OCI-LY1 (cell line): ENCODE results near the gene MIOX.
A peak's percentile ranks its signal among the peaks of the same experiment; 100 is the strongest.

Experiments
- H2AFZ ChIP-seq: fragments of 200-600 bp; sonication (generic), shearing (Covaris generic); 2 replicates; pipeline ENCODE4 v1.6.0; 2014; ENCODE audit warnings: antibody characterized with exemption, mild to moderate bottlenecking, low read length
- H3F3A ChIP-seq: fragments of 200-600 bp; sonication (generic), shearing (Covaris generic); 2 replicates; pipeline ENCODE4 v1.6.0; 2014; ENCODE audit warnings: mild to moderate bottlenecking, antibody characterized with exemption, low read length, moderate library complexity; ENCODE audit not compliant: insufficient read depth
- H3K27ac ChIP-seq: fragments of 200-600 bp; sonication (generic); 2 replicates; pipeline ENCODE4 v1.5.1; 2014; ENCODE audit warnings: low read length, mixed run types, mild to moderate bottlenecking, low read depth; ENCODE audit not compliant: poor library complexity, severe bottlenecking
- H3K27me3 ChIP-seq: fragments of 200-600 bp; sonication (generic); 2 replicates; pipeline ENCODE4 v1.6.0; 2014; ENCODE audit warnings: antibody characterized with exemption, mild to moderate bottlenecking, low read length, moderate library complexity; ENCODE audit not compliant: insufficient read depth
- H3K36me3 ChIP-seq: fragments of 200-600 bp; sonication (generic); 2 replicates; pipeline ENCODE4 v1.6.1; 2014; ENCODE audit warnings: mild to moderate bottlenecking, antibody characterized with exemption, low read length, moderate library complexity, mixed read lengths; ENCODE audit not compliant: insufficient read depth
- H3K4me1 ChIP-seq: fragments of 200-600 bp; sonication (generic); 2 replicates; pipeline ENCODE4 v1.5.1; 2014; ENCODE audit warnings: mild to moderate bottlenecking, low read length, moderate library complexity; ENCODE audit not compliant: insufficient read depth, severe bottlenecking
- H3K4me2 ChIP-seq: fragments of 200-600 bp; sonication (generic), shearing (Covaris generic); 2 replicates; pipeline ENCODE4 v1.6.1; 2014; ENCODE audit warnings: low read length
- H3K4me3 ChIP-seq: fragments of 200-600 bp; sonication (generic); 2 replicates; pipeline ENCODE4 v1.5.1; 2014; ENCODE audit warnings: low read length, low read depth, mild to moderate bottlenecking, mixed read lengths; ENCODE audit not compliant: poor library complexity, severe bottlenecking
- H3K79me2 ChIP-seq: fragments of 200-600 bp; shearing (Covaris generic); 2 replicates; pipeline ENCODE4 v1.6.1; 2016; ENCODE audit warnings: mixed run types, low read length, mixed read lengths; ENCODE audit not compliant: insufficient read depth
- H3K9ac ChIP-seq: fragments of 200-600 bp; sonication (generic), shearing (Covaris generic); 2 replicates; pipeline ENCODE4 v1.6.1; 2014; ENCODE audit warnings: mild to moderate bottlenecking, low read length, mixed read lengths
- H3K9me2 ChIP-seq: fragments of 200-600 bp; sonication (generic), shearing (Covaris generic); 2 replicates; pipeline ENCODE4 v1.6.1; 2014; ENCODE audit warnings: low read depth, mild to moderate bottlenecking, low read length, mixed read lengths
- H3K9me3 ChIP-seq: fragments of 200-600 bp; shearing (Covaris generic); 2 replicates; pipeline ENCODE4 v1.6.1; 2014; ENCODE audit warnings: low read length, mixed read lengths
- H4K20me1 ChIP-seq: fragments of 200-600 bp; sonication (generic), shearing (Covaris generic); 2 replicates; pipeline ENCODE4 v1.6.0; 2016; ENCODE audit warnings: mild to moderate bottlenecking, low read length; ENCODE audit not compliant: insufficient read depth
- CTCF ChIP-seq: fragments of 200-600 bp; sonication (generic), shearing (Covaris generic); IDR thresholded peaks from 2 replicates; pipeline ENCODE4 v1.5.1; 2017; ENCODE audit warnings: mild to moderate bottlenecking, antibody characterized with exemption, low read length, moderate library complexity, mixed read lengths
- EZH2 ChIP-seq: fragments of 200-600 bp; sonication (generic), shearing (Covaris generic); IDR thresholded peaks from 2 replicates; pipeline ENCODE4 v1.8.0; 2017; ENCODE audit warnings: borderline replicate concordance, mixed run types, mild to moderate bottlenecking, antibody characterized with exemption, low read length, moderate library complexity, mixed read lengths

MIOX gene

GRCh38 chr22:50467341-50467740, 19.3 kb upstream of the MIOX start:
- Histone ChIP-seq H4K20me1 (no peaks in the 10 kb centered on the region), H3K4me1 (peaks cover 54% of the 10 kb centered on the region), H3K9me2 (no peaks in the 10 kb centered on the region), H3K9me3 (no peaks in the 10 kb centered on the region), H3K36me3 (peaks cover 51% of the 10 kb centered on the region), H3K27ac (peak overlapping the region; percentile 98), H3K9ac (peak overlapping the region; percentile 8; the same call in 1 of the 2 replicates), H3F3A (no peaks in the 10 kb centered on the region), H3K4me2 (peak overlapping the region; percentile 70; the same call in 1 of the 2 replicates), H2AFZ (no peak overlapping the region), H3K79me2 (peaks cover 9% of the 10 kb centered on the region), H3K27me3 (no peaks in the 10 kb centered on the region), H3K4me3 (peak overlapping the region; percentile 52)
- no peak for TF ChIP-seq EZH2
- TF ChIP-seq CTCF = no peak

GRCh38 chr22:50467773-50468440, 18.8 kb upstream of the MIOX start:
- Histone ChIP-seq H3K4me1 (peaks cover 60% of the 10 kb centered on the region), H3K4me3 (peak overlapping the region; percentile 52), H4K20me1 (no peaks in the 10 kb centered on the region)

GRCh38 chr22:50468626-50469025, 18.0 kb upstream of the MIOX start:
- no peaks in the 10 kb centered on the region for H3K9me2 ChIP-seq
- H3K4me3 ChIP-seq = peak overlapping the region; percentile 52
- peak overlapping the region; percentile 98 for H3K27ac ChIP-seq
- H3K9ac ChIP-seq = peak overlapping the region; percentile 66
- TF ChIP-seq CTCF (no peak), EZH2 (no peak)
- H3K4me2 ChIP-seq = peak overlapping the region; percentile 70
- H3K27me3 ChIP-seq = no peaks in the 10 kb centered on the region
- no peaks in the 10 kb centered on the region for H3F3A ChIP-seq
- H3K9me3 ChIP-seq = no peaks in the 10 kb centered on the region
- H4K20me1 ChIP-seq = no peaks in the 10 kb centered on the region
- no peak overlapping the region for H2AFZ ChIP-seq
- H3K36me3 ChIP-seq = peaks cover 38% of the 10 kb centered on the region
- H3K79me2 ChIP-seq = peaks cover 21% of the 10 kb centered on the region
- peaks cover 67% of the 10 kb centered on the region for H3K4me1 ChIP-seq

More at GRCh38 chr22:50467773-50468440, 18.8 kb upstream of the MIOX start:
- TF ChIP-seq CTCF (no peak), EZH2 (no peak)
- peaks cover 45% of the 10 kb centered on the region for H3K36me3 ChIP-seq
- no peaks in the 10 kb centered on the region for H3F3A ChIP-seq
- H3K27me3 ChIP-seq = no peaks in the 10 kb centered on the region
- H3K9ac ChIP-seq = peak overlapping the region; percentile 66
- peak overlapping the region; percentile 98 for H3K27ac ChIP-seq
- no peak overlapping the region for H2AFZ ChIP-seq
- no peaks in the 10 kb centered on the region for H3K9me2 ChIP-seq
- H3K4me2 ChIP-seq = peak overlapping the region; percentile 70
- H3K9me3 ChIP-seq = no peaks in the 10 kb centered on the region
- H3K79me2 ChIP-seq = peaks cover 15% of the 10 kb centered on the region
